ENCODE measurements around the gene MLLT3. TPM values are rescaled to one million over a fixed set of nuclear protein-coding genes. Genes with fewer than 3 reads are reported as not detected.

MLLT3 gene
- total RNA-seq, 3 donors from 2014 or later (not counting 1 experiment from before 2014, with no cell fraction given), result 24.3 to 26.6 (median 25.2) TPM

GRCh38 chr9:20446248-20446647 lies 176.1 kb downstream of the MLLT3 start:
- no peaks in the 10 kb centered on the region for H3K36me3 Mint-ChIP-seq
- H3K27ac Mint-ChIP-seq, result no peak overlapping the region
- no peaks in the 10 kb centered on the region for H3K27me3 Mint-ChIP-seq (ENCODE audit: low read depth in 2 of 2)
- no peak overlapping the region for H3K4me3 Mint-ChIP-seq
- intact Hi-C loops (cut with micrococcal nuclease), result no loop called here
- H3K9me3 Mint-ChIP-seq, result no peaks in the 10 kb centered on the region
- no peaks in the 10 kb centered on the region for H3K9me3 ChIP-seq (ENCODE audit: control insufficient read depth, insufficient read depth, low read length)
- H3K27me3 ChIP-seq (ENCODE audit: control insufficient read depth, insufficient read depth, low read length), result no peaks in the 10 kb centered on the region
- H3K4me3 ChIP-seq (ENCODE audit: low read length), result no peak overlapping the region
- H3K4me1 ChIP-seq (ENCODE audit: control insufficient read depth, insufficient read depth, low read length), result no peaks in the 10 kb centered on the region
- H3K4me1 Mint-ChIP-seq, result peaks cover 14 to 20% of the 10 kb centered on the region in 2 donors
- no peak overlapping the region for H3K27ac ChIP-seq (ENCODE audit: low read length)
- no peak for TF ChIP-seq CTCF (IDR thresholded peaks at IDR 0.05)
- DNase-seq (no peak), ATAC-seq (no peak)
- 83% methylated on average over 1 of the region's 5 CpGs for WGBS (ENCODE audit: insufficient coverage)
- H3K36me3 ChIP-seq (ENCODE audit: control insufficient read depth, insufficient read depth, low read length), result no peaks in the 10 kb centered on the region

DNA sequence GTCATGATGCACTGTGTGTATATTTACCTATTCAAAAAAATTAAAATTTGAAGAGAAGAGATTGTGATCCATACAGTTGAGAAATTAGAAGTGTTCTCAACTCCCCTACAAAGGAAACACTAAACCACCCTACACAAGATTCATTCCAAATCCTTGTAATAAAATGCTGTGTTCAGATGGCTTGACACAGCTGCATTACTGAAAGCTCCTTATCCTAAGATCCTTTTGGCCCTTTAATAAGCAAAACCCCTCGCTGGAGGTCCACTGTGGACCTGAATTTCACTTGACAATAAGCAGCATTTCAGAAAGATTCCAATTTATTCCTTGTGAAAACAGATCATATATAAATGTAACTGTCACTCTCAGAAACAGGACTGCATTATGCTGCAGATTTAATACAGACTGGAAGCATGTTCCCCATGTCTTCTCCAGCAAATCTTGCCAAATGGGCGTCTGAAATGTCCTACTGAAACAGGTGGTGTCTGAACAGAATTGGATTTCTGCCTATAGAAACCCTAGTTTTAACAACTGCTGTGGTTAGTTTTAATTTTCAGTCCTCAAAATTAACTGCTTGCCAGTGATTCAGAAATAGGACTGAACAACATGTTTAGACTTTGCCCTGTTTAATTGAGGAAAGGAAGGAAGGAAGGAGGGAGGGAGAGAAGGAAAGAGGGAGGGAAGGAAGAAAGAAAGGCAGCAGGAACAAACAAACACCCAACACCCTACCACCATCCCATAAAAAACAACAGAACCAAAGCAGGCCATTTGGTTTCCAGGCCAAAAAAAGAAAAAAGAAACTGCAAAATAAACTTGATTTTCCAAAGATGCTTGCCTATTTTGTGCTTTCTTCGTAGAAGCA lies 179.6 kb downstream of the MLLT3 start:
- no peaks in the 10 kb centered on the region for H3K9me3 Mint-ChIP-seq
- H3K4me3 Mint-ChIP-seq, result no peak overlapping the region
- peak overlapping the region in 1 of 2 donors; percentile 34 for H3K27ac Mint-ChIP-seq

GRCh38 chr9:20441711-20442423 lies 180.4 kb downstream of the MLLT3 start:
- no peak for TF ChIP-seq CTCF (IDR thresholded peaks at IDR 0.05)
- H3K27me3 Mint-ChIP-seq (ENCODE audit: low read depth in 2 of 2), result no peaks in the 10 kb centered on the region
- no peak for DNase-seq
- ATAC-seq, result no peak
- H3K36me3 ChIP-seq (ENCODE audit: control insufficient read depth, insufficient read depth, low read length), result no peaks in the 10 kb centered on the region
- H3K36me3 Mint-ChIP-seq, result no peaks in the 10 kb centered on the region
- no peaks in the 10 kb centered on the region for H3K27me3 ChIP-seq (ENCODE audit: control insufficient read depth, insufficient read depth, low read length)
- no peak overlapping the region for H3K4me3 Mint-ChIP-seq
- H3K4me1 Mint-ChIP-seq, result peaks cover 36 to 39% of the 10 kb centered on the region in 2 donors
- no peak overlapping the region for H3K27ac ChIP-seq (ENCODE audit: low read length)
- no peaks in the 10 kb centered on the region for H3K4me1 ChIP-seq (ENCODE audit: control insufficient read depth, insufficient read depth, low read length)
- no peaks in the 10 kb centered on the region for H3K9me3 Mint-ChIP-seq
- H3K9me3 ChIP-seq (ENCODE audit: control insufficient read depth, insufficient read depth, low read length), result no peaks in the 10 kb centered on the region
- H3K4me3 ChIP-seq (ENCODE audit: low read length), result no peak overlapping the region
- WGBS (ENCODE audit: insufficient coverage), result 71% methylated on average over 1 of the region's 4 CpGs
- H3K27ac Mint-ChIP-seq, result no peak overlapping the region
- intact Hi-C loops (cut with micrococcal nuclease), result no loop called here

More for the DNA sequence above, 179.6 kb downstream of the MLLT3 start:
- 87% methylated on average over 3 of the region's 3 CpGs for WGBS (ENCODE audit: insufficient coverage)
- ATAC-seq (no peak), DNase-seq (no peak)
- H3K4me1 Mint-ChIP-seq, result peaks cover 35 to 36% of the 10 kb centered on the region in 2 donors
- Histone ChIP-seq H3K27ac (ENCODE audit: low read length) (no peak overlapping the region), H3K4me1 (ENCODE audit: control insufficient read depth, insufficient read depth, low read length) (no peaks in the 10 kb centered on the region), H3K9me3 (ENCODE audit: control insufficient read depth, insufficient read depth, low read length) (no peaks in the 10 kb centered on the region), H3K36me3 (ENCODE audit: control insufficient read depth, insufficient read depth, low read length) (no peaks in the 10 kb centered on the region), H3K27me3 (ENCODE audit: control insufficient read depth, insufficient read depth, low read length) (no peaks in the 10 kb centered on the region), H3K4me3 (ENCODE audit: low read length) (no peak overlapping the region)
- no peaks in the 10 kb centered on the region for H3K27me3 Mint-ChIP-seq (ENCODE audit: low read depth in 2 of 2)
- intact Hi-C loops (cut with micrococcal nuclease), result no loop called here
- H3K36me3 Mint-ChIP-seq, result no peaks in the 10 kb centered on the region
- TF ChIP-seq CTCF (IDR thresholded peaks at IDR 0.05), result no peak
